HG02798 (cell line): Measurements from ENCODE around the gene SLC6A6.

Source experiments
- ATAC-seq: cut with Tn5 transposase; IDR thresholded peaks from one replicate; pipeline ENCODE4 v1.9.1; 2021; ENCODE audit warnings: mild to moderate bottlenecking; ENCODE audit not compliant: unreplicated experiment, poor library complexity

The SLC6A6 gene

DNA sequence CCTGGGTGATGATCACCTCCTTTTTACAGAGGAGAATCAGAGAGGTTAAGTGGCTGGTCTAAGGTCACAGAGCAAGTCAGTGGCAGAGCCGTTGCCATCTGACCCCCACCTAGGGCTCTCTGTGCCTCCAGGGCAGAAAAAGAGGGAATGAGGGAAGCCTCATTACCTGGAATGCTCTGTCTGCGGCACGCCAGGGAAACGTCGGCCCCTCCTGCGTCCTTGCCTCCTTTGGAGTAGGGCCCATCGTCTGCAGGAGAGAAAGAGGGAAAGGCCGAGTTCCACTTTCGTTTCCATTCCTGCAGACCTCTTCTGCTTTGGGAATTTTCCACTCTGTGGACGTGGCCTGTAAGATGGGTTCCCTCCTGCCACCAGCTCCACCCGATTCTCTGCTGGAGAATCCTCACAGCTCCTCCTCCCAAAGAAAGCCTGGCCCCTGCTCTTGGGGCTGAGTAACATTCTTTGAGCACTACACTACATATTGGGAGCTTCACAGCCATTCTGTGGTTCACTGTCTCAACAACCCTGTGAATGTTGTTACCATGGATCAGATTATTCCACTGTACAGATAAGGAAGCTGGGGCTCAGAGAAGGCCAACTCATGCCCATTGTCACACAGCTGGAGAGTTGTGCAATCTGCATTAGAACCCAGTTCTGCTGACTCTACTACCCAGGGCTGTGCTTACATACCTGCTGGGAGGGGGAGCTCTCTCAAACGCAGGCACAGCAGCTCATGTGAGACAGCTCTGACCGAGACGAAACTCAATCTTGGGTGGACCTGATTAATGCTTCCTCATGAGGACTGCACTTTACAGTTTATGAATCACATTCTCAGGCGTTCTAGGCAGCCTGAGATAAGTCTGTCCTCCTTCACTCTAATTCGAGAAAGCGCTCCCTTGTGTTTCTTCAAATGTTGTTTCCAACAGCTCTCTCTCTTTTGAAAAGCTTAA, 123.6 kb downstream of the SLC6A6 start:
- ATAC-seq = no peak

DNA sequence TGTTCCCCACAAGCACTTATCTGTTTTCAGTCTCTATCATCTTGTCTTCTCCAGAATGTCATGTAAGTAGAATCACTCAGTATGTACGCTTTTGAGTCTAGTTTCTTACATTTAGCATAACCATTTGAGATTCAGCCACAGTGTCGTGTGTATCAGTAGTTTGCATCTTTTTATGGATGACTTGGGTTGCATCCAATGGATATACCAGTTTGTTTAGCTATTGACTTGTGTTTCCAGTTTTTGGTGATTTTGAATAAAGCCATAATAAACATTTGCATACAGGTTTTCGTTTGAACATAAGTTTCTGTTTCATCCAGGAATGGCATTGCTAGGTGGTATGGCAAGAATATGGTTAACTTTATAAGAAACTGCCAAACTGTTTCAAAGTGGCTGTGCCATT, 125.7 kb downstream of the SLC6A6 start:
- ATAC-seq = no peak

DNA sequence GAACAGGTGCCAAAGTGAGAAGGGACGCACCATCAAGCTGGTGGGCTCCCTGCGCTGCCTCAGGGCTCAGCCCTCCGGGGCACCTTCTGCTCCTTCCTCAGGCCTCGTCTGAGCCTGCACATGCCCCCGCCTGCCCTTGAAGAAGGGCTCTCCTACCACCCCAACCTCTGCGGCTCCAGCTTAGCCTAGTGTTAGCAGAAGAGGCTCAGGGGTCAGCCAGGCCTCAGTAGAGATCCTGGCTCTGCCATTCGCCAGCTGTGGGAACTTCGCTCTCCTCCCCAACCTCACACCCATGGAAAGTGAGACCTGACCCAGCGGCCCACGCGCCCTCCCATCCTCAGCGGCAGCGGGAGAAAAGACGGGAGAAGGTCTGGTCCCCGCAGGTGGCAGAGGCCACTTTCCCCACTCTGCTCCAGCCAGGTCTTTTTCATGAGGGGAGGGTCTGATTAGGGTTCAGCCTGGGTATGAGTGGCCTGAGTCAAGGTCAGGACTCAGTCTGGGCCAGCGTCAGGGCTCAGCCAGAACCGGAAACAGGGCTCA, 129.5 kb downstream of the SLC6A6 start:
- ATAC-seq = no peak

DNA sequence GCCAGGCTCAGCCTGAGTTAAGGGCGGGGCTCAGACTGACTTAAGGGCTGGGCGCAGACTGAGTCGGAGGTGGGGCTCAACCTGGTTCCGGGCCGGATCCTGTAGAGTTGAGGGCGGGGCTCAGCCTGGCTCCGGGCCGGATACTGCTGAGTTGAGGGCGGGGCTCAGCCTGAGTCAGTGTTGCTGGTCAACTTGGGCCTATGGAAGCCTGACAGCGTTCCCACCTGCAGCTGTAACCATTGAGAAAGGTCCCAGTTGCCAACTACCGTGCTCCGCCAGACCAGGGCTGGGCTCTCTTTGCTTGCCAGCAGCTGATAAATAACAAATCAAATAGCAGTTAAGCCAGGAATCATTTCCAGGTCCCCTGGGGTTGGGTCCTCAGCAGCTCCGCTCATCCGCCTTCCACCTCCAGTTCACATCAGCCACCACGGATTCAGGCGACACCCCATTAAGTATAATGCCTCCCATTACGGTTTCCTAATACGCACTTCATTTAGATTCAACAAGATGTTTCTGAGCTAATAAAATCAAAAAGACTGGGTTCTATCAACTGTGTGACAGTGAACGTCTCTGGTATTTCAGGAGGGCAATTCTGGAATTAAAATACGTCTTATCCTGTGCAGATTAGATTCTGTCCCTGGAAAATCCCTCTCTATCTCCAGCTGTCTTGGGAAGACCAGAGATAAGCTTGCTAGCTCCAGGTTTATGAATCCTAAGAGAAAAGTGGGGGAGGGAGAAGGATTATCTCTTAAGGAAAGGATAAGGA, 130.5 kb downstream of the SLC6A6 start:
- ATAC-seq = no peak

DNA sequence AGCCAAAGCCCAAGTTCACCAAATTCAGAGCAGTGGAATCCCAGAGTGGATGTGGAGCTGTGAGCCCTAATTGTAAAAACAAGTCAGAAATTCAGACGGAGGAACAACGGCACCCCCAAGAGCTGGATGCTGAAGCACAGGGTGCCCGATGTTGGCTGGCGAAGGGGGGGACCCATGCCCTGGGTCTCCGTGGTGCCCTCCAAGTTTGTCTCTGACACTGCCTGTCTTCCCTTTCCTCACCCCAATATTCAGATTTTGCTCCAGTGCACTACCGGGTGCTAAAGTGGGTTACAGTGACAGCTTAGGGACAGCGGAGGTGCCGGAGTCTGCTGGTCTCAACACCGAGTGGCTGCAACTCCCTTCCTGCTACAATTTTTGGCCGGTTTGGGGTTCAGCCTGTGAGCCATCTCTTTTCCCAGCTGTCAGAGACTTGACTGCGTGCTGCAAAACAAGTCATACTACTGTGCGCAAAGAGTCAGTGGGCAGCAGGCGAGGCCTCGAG, 131.1 kb downstream of the SLC6A6 start:
- ATAC-seq = no peak

DNA sequence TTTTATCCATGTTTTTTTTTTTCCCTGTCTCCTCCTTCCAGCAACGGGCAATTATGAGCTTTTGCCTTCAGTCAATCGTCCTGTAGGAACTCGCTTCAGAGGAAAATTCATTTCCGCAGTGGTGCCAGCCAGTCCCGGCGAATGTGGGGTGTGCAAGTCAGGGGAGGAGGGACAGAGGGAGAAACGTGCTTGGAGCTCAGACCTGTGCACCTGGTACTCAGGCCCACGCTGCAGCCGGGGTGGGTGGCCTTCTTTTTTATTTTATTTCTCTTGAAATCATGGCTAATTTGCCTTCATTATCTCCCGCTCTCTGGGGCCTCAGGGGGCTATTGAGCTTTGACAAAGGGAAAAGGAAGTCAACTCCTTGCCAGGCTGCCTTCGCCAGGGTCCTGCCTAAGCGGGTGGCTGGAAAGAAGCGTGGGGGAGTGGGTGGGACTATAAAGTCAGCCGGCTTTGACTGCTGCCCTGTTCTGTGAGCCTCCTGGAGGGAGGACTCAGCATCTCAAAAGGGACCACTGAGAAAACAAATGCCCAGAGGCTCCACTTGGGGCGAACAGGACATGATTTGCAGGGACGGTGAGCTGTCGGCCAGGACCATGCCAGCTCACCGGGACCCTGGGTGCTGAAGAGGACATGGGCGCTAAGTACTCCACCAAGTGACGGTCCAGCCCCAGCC, 132.2 kb downstream of the SLC6A6 start:
- ATAC-seq = no peak

DNA sequence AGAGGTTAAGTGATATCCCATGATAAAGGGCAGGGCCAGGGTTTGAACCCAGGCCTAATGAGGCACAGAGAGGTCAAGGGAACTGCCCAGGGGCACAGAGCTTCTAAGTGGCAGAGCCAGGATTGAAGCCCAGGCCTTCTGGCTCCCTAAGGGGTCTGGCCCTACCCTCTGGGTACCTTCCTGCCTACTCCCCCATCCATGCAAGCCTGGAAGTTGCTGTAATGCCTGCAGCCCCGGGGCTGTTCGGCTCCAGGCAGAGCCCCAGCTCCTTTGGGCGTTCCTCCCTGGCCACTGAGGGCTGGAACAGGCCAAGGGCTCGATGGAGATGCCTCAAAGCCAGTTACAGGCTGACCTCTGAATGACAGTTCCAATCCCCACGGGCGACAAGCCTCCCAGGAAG, 133.2 kb downstream of the SLC6A6 start:
- ATAC-seq = no peak

DNA sequence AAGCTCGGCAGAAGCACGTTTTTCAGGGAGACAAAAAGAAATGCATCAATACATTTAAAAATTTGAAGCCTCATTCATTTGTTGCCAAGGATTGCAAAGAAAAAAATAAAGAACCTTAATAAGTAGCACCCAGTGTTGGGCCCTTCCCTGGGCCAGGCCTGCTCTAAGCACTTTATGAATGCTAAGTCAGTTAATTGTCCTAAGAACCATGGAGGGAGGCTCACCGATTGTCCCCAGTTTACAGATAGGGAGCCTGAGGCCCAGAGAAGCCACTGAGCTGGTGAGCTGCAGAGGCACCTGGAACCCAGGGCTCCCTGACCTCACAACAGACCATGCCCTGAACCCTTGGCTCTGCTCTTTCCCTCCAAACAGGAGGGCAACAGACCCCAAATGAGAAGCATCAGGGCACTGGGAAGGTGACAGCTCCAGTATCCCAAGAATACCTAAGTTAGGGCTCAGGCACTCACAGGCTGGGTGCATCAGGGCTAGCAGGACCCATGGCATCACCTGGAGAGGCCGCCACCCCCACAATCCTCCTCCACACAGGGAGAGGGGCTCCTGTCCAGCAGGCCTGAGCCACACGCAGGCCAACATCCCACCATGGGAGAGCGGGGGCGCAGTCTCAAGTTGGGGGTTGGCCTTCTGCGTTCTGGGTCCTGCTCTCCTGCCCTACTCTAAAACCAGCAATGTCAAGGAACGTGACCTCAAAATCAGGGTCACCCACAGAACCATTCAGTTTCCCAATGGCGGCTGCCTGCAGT, 133.8 kb downstream of the SLC6A6 start:
- no peak for ATAC-seq

DNA sequence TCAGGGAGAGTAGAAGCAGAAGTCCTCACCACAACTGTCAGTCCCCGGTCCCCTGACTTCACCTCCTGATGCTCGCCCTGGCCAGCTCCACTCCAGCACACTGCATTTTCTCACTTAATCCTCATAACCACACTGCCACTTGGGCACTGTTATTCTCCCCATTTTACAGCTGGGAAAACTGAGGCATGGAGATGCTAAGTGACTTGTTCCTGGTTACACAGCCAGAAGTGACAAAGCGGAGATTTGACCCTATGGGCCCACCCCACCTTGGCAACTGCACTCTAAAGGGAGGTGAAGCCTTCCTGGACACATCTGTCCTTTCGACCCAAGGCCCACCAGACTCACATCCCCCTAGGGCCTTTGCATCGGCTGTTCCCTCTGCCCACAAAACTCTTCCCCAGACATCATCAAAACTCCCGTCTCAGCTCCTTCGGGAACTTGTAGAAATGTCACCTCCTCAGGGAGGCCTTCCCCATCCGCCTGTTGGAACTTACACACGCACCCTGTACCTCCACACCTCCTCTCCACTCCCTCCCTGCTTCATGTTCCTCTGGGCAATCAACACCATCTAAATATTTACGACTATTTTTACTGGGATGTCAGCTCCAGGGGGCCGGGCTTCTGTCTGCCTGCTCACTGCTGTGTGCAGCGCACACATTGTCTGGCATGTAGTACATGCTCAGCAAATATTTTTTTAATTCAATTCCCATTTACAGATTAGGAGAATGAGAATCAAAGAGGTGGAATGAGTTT, 134.6 kb downstream of the SLC6A6 start:
- no peak for ATAC-seq

DNA sequence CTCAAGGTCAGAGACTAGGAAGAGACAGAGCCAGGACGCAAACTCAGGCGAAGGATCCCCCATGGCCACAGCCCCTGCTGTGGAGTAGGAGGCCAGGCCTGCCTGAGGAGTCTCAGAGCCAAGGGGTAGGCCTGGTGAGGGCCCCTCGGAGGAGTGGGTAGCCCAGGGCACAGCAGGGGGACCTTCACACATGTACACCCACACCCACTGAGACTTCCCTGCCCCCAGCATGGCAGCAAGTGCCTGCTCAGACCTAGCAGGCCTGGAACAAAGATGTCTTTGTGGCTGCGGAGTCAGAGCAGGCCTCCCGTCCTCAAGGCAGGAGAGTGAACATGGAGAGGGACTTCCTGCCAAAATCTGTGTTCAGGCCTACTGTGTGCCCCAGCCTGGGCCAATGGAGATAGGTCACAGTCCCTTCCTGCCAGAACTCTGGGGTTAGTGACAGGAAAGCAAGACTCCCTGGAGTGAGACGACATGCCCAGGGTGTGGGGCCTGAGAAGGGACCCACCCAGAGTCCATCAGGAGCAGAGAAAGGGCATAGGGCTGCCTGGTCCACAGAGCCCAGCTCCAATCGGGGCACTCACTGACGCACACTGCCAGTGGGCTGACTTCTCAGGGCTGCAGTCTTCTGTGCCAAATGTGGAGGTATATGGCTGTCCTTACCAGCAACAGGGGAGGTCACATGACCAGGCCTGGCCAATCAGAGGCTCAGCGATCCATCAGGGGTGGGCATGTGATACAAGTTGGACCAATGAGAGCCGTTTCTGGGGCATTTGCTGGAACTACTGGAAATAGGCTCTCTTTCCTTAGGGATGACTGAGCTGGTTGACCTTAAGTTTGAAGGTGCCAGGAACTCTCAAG, 135.4 kb downstream of the SLC6A6 start:
- ATAC-seq = no peak

DNA sequence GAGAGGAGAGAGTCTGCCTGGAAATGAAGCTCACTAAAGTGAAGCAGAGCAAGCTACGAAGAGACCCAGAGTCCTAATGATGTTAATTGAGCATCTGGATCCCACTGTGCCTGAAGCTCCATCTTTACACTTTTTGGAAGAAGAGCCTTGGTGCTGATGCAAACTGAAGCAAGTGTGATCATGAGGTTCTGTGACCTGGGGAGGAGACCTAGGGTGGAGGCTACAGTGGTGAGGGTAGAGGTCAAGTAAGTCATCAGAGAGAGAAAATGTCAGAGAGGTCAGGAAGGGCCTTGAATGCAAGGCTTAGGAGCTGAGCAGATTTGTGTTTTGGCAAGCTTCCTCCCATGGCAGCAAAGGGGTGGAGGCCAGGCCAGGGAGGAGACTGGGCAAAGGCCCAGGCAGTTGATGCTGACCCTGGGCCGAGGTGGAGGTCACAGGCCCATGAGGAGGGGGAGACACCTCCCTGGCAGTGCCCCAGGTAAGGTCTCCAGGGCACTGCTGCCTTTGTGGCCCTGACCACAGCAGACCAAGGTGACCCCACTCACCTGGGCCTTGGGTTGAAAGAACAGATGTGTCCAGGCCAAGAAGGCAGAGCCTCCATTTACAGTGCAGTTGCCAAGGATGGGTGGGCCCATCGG, 136.2 kb downstream of the SLC6A6 start:
- no peak for ATAC-seq
